GM06990 (cell line): ENCODE data around the gene DCPS.
A peak's percentile ranks its signal among the peaks of the same experiment; 100 is the strongest.
"Not testable (repeated sequence)": the region's sequence is repeated elsewhere in the genome, so short reads cannot be mapped to it uniquely, and the experiment has no call there.

Experiments
- DNase-seq: peaks from one replicate; pipeline ENCODE4 v3.0.0-alpha.2; 2011; ENCODE audit not compliant: insufficient read length; ENCODE audit errors: extremely low read depth
- H3K27me3 ChIP-seq: replicated peaks from 2 replicates; pipeline ENCODE4 v1.6.0; 2011; ENCODE audit warnings: low read length; ENCODE audit not compliant: control insufficient read depth, insufficient read depth
- H3K36me3 ChIP-seq: 2 replicates; pipeline ENCODE4 v1.5.1; 2011; ENCODE audit warnings: low read length; ENCODE audit not compliant: control insufficient read depth, insufficient read depth
- H3K4me3 ChIP-seq: replicated peaks from 2 replicates; pipeline ENCODE4 v1.5.1; 2011; ENCODE audit warnings: low read depth, mild to moderate bottlenecking, control low read depth, low read length
- TF ChIP-seq, protein P1 (sequence below): IDR thresholded peaks from 2 replicates; pipeline ENCODE4 v1.5.1; 2011; ENCODE audit warnings: low read length, control low read depth, mild to moderate bottlenecking, inconsistent platforms; ENCODE audit not compliant: insufficient read depth, poor library complexity, severe bottlenecking

Gene DCPS

DNA sequence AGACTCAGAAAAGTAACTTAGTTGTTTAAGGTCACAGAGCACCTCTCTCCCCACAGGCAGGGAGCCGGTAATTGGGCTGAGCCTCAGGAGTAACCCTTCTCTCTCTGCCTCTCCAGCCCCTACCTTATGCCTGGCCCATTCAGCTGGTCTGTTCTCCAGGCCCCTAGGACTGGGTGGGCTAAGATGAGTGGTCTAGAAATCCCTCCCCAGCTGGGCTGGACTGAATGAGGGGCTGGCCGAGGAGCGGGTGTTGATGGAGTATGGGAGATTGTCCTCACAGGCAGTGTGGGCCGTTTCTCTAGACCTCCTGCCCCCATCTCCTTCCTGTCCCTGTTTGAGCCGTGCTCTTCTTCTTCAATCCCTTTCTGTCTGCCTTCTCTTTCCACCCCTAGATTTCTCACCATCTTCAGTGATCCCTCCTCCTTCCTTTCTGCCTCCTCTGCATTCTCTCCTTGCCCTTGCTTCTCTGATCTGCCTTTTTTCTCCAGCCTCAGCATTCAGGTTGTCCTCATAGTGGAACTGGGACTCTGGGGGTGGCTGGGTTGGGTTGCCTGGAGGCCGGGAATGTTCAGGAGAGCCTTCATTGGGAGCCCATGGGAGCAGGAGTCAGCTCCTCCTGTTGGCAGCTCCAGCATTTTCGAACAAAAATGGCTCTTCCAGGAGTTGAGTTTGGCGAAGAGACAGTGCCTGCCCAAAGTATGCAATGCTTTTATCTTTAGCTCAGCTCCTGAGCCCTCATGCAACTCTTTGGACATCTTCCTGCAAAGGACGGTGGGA is 59.2 kb downstream of the DCPS start:
- no peaks in the 10 kb centered on the region for H3K36me3 ChIP-seq
- TF ChIP-seq, protein P1, sequence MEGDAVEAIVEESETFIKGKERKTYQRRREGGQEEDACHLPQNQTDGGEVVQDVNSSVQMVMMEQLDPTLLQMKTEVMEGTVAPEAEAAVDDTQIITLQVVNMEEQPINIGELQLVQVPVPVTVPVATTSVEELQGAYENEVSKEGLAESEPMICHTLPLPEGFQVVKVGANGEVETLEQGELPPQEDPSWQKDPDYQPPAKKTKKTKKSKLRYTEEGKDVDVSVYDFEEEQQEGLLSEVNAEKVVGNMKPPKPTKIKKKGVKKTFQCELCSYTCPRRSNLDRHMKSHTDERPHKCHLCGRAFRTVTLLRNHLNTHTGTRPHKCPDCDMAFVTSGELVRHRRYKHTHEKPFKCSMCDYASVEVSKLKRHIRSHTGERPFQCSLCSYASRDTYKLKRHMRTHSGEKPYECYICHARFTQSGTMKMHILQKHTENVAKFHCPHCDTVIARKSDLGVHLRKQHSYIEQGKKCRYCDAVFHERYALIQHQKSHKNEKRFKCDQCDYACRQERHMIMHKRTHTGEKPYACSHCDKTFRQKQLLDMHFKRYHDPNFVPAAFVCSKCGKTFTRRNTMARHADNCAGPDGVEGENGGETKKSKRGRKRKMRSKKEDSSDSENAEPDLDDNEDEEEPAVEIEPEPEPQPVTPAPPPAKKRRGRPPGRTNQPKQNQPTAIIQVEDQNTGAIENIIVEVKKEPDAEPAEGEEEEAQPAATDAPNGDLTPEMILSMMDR = no peak

GRCh38 chr11:126363706-126364248 is 59.9 kb downstream of the DCPS start:
- DNase-seq = no peak
- TF ChIP-seq, protein P1 = no peak
- no peaks in the 10 kb centered on the region for H3K36me3 ChIP-seq
- no peaks in the 10 kb centered on the region for H3K27me3 ChIP-seq
- H3K4me3 ChIP-seq = no peak overlapping the region

More for the DNA sequence above, 59.2 kb downstream of the DCPS start:
- H3K4me3 ChIP-seq = no peak overlapping the region
- no peaks in the 10 kb centered on the region for H3K27me3 ChIP-seq
- DNase-seq = no peak

DNA sequence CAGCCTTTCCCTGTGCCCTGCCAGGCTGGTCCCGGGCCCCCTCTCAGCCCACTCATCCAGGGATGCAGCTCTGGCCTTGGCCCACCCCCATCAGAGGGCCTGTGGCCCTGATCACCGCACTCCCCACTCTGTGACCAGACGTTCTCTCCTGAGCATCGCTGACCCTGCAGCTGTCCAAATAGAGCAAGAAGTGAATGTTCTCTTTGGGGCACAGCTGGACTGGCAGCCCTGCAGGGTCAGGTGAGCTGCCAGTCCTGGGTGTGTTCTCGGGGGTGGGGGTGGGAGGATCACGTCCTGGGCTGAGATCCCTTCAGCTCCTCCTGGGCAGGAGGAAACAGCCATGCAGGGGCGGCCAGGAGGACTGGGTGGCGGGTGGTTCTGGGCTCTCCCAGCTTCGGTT is 60.9 kb downstream of the DCPS start:
- not testable (repeated sequence) for H3K27me3 ChIP-seq, H3K4me3 ChIP-seq, H3K36me3 ChIP-seq, DNase-seq

DNA sequence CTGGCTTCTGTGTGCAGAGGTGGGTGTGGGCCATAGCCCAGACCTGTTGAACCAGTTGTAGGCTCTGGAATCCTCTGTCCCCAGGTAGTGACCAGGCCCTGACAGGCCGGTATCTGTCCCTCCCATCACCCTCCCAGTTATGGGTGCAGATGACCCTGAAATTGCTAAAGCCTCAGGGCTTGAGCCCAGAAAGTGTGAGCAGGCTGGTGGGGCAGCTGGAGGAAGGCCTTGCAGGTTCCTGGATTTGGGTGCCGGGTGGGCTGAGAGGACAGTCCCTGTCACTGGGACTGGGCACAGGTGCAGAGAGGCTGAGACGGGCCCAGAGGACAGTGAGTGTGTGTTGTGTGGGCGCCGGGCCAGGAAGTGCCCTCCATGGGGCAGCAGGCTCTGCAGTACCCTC is 61.6 kb downstream of the DCPS start:
- not testable (repeated sequence) for H3K27me3 ChIP-seq, H3K36me3 ChIP-seq, H3K4me3 ChIP-seq, DNase-seq

GRCh38 chr11:126366064-126366822 is 62.4 kb downstream of the DCPS start:
- DNase-seq = no peak
- TF ChIP-seq, protein P1 = no peak
- Histone ChIP-seq H3K36me3 (no peaks in the 10 kb centered on the region), H3K4me3 (no peak overlapping the region), H3K27me3 (no peaks in the 10 kb centered on the region)

DNA sequence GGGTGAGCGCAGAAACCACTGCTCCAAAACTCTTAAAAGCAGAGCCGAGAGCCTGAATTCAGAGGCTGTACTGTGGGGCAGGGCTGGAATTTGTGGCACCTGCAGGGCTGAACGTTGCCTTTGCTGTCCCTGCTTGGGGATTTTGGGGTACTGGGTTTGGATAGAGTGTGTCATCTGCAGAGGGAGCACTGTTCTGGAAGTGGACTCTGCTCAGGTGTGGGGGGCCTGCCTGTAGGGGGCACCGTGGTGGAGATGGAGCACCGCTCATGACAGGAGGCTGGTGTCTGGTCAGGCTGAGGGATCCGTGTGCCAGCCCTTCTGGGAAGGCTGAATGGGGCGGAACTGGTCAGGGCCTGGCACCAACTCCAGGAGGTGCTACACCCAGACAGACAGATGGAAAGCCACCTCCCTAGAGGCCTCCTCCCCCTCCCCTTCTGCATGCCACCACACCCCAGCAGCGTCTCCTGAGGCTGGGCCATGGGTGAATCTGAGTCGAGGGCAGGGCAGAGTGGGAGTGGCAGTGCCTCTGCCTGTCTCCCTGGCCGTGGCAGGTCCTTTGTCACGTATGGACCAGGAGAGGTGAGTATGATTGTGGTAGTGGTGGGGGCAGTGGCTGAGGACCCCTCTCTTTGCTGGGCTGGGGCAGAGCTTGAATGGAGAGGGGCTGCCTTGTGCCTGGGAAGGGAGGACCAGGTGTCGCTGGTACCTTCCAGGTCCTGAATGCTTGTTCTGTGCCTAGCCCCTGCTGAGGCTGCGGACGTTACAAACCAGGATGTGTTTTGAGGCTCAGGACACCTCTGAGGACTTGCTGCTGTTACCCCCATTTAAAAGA is 63.2 kb downstream of the DCPS start:
- not testable (repeated sequence) for H3K27me3 ChIP-seq, H3K4me3 ChIP-seq, DNase-seq, H3K36me3 ChIP-seq
- TF ChIP-seq, protein P1 = peak; percentile 16

DNA sequence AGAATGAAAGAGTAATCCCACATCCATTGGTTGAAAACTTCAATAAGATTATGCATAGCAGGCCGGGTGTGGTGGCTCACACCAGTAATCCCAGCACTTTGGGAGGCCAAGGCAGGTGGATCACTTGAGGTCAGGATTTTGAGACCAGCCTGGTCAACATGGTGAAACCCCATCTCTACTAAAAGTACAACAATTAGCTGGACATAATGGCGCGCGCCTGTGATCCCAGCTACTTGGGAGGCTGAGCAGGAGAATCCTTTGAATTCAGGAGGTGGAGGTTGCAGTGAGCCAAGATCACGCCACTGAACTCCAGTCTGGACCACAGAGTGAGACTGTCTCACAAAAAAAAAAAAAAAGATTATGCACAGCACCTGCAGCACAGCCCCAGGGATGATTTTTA is 63.9 kb downstream of the DCPS start:
- H3K4me3 ChIP-seq, H3K27me3 ChIP-seq, DNase-seq, H3K36me3 ChIP-seq: not testable (repeated sequence)

DNA sequence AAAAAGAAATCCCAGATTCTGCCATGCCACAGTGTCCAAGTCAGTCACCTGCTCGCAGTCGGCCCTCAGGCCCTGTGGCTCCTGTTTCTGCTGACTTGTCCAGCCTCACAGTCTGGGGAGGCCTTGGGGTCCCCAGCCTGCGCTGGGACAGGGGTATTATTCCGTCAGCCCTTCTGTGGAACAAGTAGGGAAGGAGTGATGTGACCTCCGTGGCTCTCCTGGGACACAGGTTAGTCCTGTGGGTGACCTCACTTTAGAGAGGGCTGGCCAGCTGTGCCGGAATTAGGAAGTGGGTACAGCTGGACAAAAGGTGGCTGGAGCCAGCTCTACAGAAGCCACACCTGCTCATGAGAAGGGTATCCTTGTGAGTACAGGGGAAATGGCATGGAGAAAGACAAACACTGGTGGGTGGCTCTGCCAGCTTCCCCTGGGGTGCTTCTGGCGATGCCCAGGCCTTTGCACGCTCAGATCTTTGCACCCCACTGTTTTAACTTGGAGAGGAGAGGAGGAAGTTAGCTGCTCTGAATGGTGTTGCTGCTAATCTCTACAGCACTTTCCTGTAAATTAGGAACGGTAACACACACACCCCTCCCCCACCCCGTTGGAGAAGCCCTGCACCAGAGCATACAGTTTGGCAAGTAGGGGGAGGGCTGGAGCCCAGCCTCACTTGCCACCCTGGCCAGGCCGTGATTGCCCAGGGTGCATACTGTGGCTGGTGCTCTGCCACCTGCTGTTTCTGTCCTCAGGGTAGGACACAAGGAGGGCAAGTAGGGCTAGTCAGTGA is 64.7 kb downstream of the DCPS start:
- DNase-seq, H3K27me3 ChIP-seq, H3K4me3 ChIP-seq, H3K36me3 ChIP-seq: not testable (repeated sequence)
